A673 (cell line): ENCODE results near the gene SPACA6. TPM values are rescaled to one million over a fixed set of nuclear protein-coding genes. Genes with fewer than 3 reads are reported as not detected.

Experiments
- BruUV-seq: library from RNA; stranded (reverse); fragments of 400-500 nt; replicated peaks from 2 replicates; lab custom pipeline; 2021; lab: Mats Ljungman, UMichigan
- CTCF ChIA-PET: fragments of 300-600 bp; sonication (Branson Sonifier 250); formaldehyde crosslinking; loops from one replicate; lab custom pipeline; 2022; ENCODE audit warnings: antibody characterized with exemption; lab: Charles Lee
- POLR2A ChIA-PET: fragments of 300-600 bp; sonication (Branson Sonifier 250); formaldehyde crosslinking; loops from one replicate; lab custom pipeline; 2022; ENCODE audit warnings: antibody characterized with exemption; ENCODE audit not compliant: low non-redundant PET; lab: Charles Lee
- DNase-seq: peaks from one replicate; pipeline ENCODE4 v3.0.0-alpha.2; 2015; ENCODE audit warnings: low spot score
- H3K27ac ChIP-seq: fragments of 200-600 bp; sonication (generic); 2 replicates; pipeline ENCODE4 v1.5.1; 2016; ENCODE audit warnings: mixed run types, low read depth, mild to moderate bottlenecking, mixed read lengths, antibody characterized with exemption, low read length; ENCODE audit not compliant: poor library complexity, severe bottlenecking
- H3K27me3 ChIP-seq: fragments of 200-600 bp; sonication (generic); replicated peaks from 2 replicates; pipeline ENCODE4 v1.6.1; 2017; ENCODE audit warnings: mixed run types, low read depth, mild to moderate bottlenecking, mixed read lengths, antibody characterized with exemption, low read length; ENCODE audit not compliant: insufficient read depth, poor library complexity
- H3K36me3 ChIP-seq: fragments of 200-600 bp; sonication (generic); 2 replicates; pipeline ENCODE4 v1.6.1; 2016; ENCODE audit warnings: mixed run types, mild to moderate bottlenecking, mixed read lengths, antibody characterized with exemption, low read length; ENCODE audit not compliant: insufficient read depth, poor library complexity, severe bottlenecking
- H3K4me1 ChIP-seq: fragments of 200-600 bp; sonication (generic); 2 replicates; pipeline ENCODE4 v1.6.1; 2017; ENCODE audit warnings: mixed run types, mild to moderate bottlenecking, mixed read lengths, antibody characterized with exemption, low read length; ENCODE audit not compliant: insufficient read depth, poor library complexity, severe bottlenecking
- H3K4me3 ChIP-seq: fragments of 200-600 bp; sonication (generic); 2 replicates; pipeline ENCODE4 v1.5.1; 2016; ENCODE audit warnings: low read depth, mixed run types, mild to moderate bottlenecking, mixed read lengths, low read length; ENCODE audit not compliant: poor library complexity, severe bottlenecking
- H3K9me3 ChIP-seq: fragments of 200-600 bp; sonication (generic); 2 replicates; pipeline ENCODE4 v1.6.1; 2016; ENCODE audit warnings: mixed run types, low read depth, mild to moderate bottlenecking, mixed read lengths, antibody characterized with exemption, low read length; ENCODE audit not compliant: poor library complexity, severe bottlenecking
- EZH2 ChIP-seq: fragments of 200-600 bp; sonication (generic); IDR thresholded peaks from 2 replicates; pipeline ENCODE4 v1.6.1; 2017; ENCODE audit warnings: borderline replicate concordance, low read depth, mild to moderate bottlenecking, mixed read lengths, antibody characterized with exemption, low read length; ENCODE audit not compliant: poor library complexity, severe bottlenecking
- intact Hi-C: fragments of 100-400 bp; cut with micrococcal nuclease; formaldehyde crosslinking; loops from one replicate; pipeline ENCODE4 v1.10.0; 2022; ENCODE audit not compliant: unreplicated experiment
- total RNA-seq: library from RNA; stranded (reverse); gene quantifications from 2 replicates; pipeline ENCODE4 v1.2.3, GENCODE V29; 2021
- TF ChIP-seq, protein P1 (sequence below): fragments of 300-800, 200-600 bp; sonication (generic); conservative IDR thresholded peaks from 2 replicates; pipeline ENCODE4 v1.5.1; 2017; ENCODE audit warnings: low read depth, mild to moderate bottlenecking, antibody characterized with exemption, low read length, moderate library complexity, mixed read lengths

The SPACA6 gene
- total RNA-seq, 1 experiment from 2014 or later: 28.6 TPM

DNA sequence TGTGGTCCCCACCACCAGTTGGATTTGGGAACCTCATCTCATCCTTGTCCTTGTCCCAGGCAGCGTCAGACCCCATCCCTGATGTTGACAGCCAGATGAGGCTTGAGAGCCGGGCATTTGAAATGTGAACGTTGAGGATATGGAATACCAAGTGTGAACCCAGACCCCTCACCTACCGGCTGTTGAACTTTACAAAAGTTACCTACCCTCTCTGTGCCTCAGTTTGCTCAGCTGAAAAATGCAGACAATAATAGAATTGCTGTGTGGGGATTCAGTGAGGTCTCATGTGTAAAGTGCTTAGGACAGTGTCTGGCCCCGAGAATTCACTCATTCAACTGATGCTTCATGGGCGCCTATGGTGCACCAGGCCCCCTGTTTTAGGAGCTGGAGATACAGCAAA is 45.8 kb upstream of the SPACA6 start:
- peaks cover 29% of the 10 kb centered on the region for H3K27me3 ChIP-seq
- BruUV-seq: no TSS peak
- CTCF ChIA-PET: no interaction called here
- DNase-seq: no peak
- H3K9me3 ChIP-seq: no peaks in the 10 kb centered on the region
- no peak overlapping the region for H3K4me3 ChIP-seq
- intact Hi-C loops: loop anchor here (2.0 kb wide), 1 partner anchor 19 kb away; no protein-coding TSS in a partner anchor
- no peaks in the 10 kb centered on the region for H3K4me1 ChIP-seq
- POLR2A ChIA-PET: no interaction called here
- H3K27ac ChIP-seq: no peak overlapping the region
- no peak for TF ChIP-seq EZH2
- TF ChIP-seq, protein P1, sequence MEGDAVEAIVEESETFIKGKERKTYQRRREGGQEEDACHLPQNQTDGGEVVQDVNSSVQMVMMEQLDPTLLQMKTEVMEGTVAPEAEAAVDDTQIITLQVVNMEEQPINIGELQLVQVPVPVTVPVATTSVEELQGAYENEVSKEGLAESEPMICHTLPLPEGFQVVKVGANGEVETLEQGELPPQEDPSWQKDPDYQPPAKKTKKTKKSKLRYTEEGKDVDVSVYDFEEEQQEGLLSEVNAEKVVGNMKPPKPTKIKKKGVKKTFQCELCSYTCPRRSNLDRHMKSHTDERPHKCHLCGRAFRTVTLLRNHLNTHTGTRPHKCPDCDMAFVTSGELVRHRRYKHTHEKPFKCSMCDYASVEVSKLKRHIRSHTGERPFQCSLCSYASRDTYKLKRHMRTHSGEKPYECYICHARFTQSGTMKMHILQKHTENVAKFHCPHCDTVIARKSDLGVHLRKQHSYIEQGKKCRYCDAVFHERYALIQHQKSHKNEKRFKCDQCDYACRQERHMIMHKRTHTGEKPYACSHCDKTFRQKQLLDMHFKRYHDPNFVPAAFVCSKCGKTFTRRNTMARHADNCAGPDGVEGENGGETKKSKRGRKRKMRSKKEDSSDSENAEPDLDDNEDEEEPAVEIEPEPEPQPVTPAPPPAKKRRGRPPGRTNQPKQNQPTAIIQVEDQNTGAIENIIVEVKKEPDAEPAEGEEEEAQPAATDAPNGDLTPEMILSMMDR: no peak
- H3K36me3 ChIP-seq: no peaks in the 10 kb centered on the region

DNA sequence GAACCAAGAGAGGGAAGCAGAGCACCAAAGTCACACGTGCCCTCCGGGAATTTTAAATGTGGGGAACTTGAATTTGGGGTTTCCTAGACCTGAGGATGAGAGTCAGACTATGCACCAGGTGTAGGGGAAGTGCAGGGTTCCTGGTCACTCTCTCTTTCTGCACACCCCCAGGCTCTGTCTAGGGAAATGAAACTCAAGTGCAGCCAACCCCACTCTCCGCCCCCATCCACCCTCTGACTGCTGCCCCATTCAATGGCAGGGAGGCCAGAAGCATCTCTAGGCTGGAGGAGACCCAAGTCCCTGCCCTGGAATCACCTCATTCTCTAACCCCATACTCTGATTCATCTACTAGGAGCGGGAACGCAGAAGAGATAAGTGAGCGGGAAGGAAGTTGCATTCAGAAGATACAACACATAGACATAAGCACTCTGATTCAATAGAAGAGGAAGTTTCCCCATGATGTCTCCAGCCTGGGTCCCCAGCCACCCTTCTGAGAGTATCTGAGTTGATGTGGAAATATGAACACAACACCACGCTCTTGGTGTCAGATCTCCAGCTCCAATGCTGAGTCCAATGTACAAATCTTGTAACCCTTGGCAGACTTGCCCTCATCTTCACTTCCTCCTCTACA is 41.8 kb upstream of the SPACA6 start:
- TF ChIP-seq, protein P1: no peak
- TF ChIP-seq EZH2: no peak
- H3K36me3 ChIP-seq: no peaks in the 10 kb centered on the region
- no peak for DNase-seq
- no peak overlapping the region for H3K4me3 ChIP-seq
- ChIA-PET POLR2A (no interaction called here), CTCF (no interaction called here)
- no peaks in the 10 kb centered on the region for H3K9me3 ChIP-seq
- BruUV-seq: no TSS peak
- H3K4me1 ChIP-seq: no peaks in the 10 kb centered on the region
- intact Hi-C loops: no loop called here
- H3K27ac ChIP-seq: no peak overlapping the region
- H3K27me3 ChIP-seq: peaks cover 29% of the 10 kb centered on the region

DNA sequence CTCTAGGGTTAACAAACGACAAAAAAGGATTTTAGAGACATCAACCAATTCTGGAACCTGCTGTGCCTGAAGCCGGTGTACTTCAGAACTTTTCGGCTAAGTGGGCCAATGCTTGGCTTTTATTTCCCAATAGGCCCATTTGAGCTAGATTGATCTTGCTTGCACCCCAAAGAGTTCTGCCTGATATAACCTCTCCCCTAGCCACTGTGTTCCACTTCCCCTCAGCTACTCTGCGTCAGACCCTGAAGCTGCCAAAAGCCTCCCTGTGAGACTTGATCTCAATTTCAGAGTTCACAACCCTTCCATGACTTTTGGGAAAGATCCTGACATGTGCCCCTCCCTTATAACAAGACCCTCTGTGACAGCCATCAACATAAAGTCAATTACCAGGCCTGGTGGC is 40.9 kb upstream of the SPACA6 start:
- ChIA-PET POLR2A (no interaction called here), CTCF (no interaction called here)
- TF ChIP-seq, protein P1: no peak
- TF ChIP-seq EZH2: no peak
- Histone ChIP-seq H3K4me1 (no peaks in the 10 kb centered on the region), H3K4me3 (no peak overlapping the region), H3K27me3 (peaks cover 24% of the 10 kb centered on the region), H3K36me3 (no peaks in the 10 kb centered on the region), H3K9me3 (no peaks in the 10 kb centered on the region), H3K27ac (no peak overlapping the region)
- DNase-seq: no peak
- intact Hi-C loops: no loop called here
- BruUV-seq: no TSS peak
